ENCODE results near the gene SIGLEC9.

The SIGLEC9 gene

DNA sequence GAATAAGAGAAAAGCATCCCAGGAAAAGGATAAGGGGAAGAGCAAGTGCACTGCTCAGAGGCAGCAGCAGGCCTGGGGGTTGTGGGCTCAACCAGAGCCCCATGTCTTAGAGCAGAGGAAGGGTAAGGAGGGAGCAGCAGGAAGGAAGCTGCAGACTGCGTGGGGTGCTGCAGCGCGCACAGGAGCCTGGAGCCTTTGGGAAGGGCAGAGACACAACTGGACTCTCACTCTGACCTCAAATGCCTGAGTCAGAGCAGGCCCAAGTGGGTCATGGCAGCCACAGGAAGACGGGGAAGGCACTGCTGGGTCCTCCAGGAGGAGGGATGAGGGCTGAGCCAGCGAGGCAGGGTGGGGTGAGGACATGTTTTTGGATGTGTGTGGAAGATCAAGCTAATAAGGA is 49.0 kb downstream of the SIGLEC9 start:
- H3K27me3 ChIP-seq (ENCODE audit: control insufficient read depth, insufficient read depth, low read length, poor library complexity, severe bottlenecking) = peaks cover 4% of the 10 kb centered on the region
- no peaks in the 10 kb centered on the region for H3K9me3 ChIP-seq (ENCODE audit: control insufficient read depth, low read length)
- no peak overlapping the region for H3K27ac ChIP-seq (ENCODE audit: insufficient read depth, low read depth, low read length, poor library complexity, severe bottlenecking)
- 86 to 90% methylated on average over 5 of the region's 5 CpGs for WGBS, 2 experiments
- no peak overlapping the region for H3K4me3 ChIP-seq (ENCODE audit: insufficient read depth, low read depth, low read length)
- H3K4me1 ChIP-seq (ENCODE audit: control insufficient read depth, insufficient read depth, low read length) = no peaks in the 10 kb centered on the region
- no peaks in the 10 kb centered on the region for H3K36me3 ChIP-seq (ENCODE audit: control insufficient read depth, insufficient read depth, low read length)

DNA sequence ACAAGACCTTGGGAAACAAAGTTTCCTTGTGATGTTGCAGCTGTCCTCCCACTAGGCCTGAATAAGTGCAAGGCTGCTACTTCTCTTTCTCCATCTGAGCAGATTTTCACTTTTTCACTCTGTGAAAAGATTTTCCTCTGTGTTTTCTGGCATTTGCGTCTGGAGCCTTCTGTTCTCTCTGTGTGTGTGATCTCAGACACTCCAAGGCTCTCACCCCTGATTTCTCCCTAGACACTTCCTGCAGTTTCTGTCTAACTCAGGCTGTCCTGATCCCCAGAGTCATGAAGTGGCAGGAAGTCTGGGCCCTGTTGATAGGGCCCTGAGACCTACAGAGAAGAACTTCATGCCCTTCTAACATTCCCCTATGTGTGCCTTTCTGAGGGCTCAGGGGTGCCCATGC is 54.5 kb downstream of the SIGLEC9 start:
- Histone ChIP-seq H3K4me1 (ENCODE audit: control insufficient read depth, insufficient read depth, low read length) (no peaks in the 10 kb centered on the region), H3K4me3 (ENCODE audit: insufficient read depth, low read depth, low read length) (no peak overlapping the region), H3K27ac (ENCODE audit: insufficient read depth, low read depth, low read length, poor library complexity, severe bottlenecking) (no peak overlapping the region), H3K9me3 (ENCODE audit: control insufficient read depth, low read length) (no peaks in the 10 kb centered on the region), H3K36me3 (ENCODE audit: control insufficient read depth, insufficient read depth, low read length) (no peaks in the 10 kb centered on the region), H3K27me3 (ENCODE audit: control insufficient read depth, insufficient read depth, low read length, poor library complexity, severe bottlenecking) (peaks cover 4% of the 10 kb centered on the region)
- 87 to 100% methylated on average over 1 of the region's 1 CpG for WGBS, 2 experiments

Measured in ectodermal cell (in vitro differentiated cells).